Superior temporal gyrus (tissue), 1 donor: ENCODE data around the gene VRK3.

Experiments
- DNase-seq: peaks from one replicate; pipeline ENCODE4 v3.0.0-alpha.2; 2016; ENCODE audit errors: extremely low spot score

VRK3 gene

DNA sequence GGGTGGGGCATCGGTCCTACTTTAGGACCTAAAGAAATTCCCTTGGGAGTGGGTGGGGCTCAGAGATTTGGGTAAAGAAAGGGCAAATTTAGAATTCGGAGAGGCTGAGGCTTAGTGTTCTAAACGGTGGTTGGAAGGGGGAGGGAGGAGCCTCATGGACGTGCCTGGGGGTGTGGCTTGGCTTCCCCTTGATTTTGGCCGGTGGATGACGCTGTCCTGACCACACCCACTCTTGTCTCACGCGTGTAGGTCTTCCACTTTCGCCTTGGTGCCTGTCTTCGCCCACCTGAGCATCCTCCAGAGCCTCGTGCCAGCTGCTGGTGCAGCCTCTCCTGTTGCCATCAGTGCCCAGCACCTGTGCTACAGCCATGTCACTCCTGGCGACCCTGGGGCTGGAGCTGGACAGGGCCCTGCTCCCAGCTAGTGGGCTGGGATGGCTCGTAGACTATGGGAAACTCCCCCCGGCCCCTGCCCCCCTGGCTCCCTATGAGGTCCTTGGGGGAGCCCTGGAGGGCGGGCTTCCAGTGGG is 94.6 kb downstream of the VRK3 start:
- no peak for DNase-seq

DNA sequence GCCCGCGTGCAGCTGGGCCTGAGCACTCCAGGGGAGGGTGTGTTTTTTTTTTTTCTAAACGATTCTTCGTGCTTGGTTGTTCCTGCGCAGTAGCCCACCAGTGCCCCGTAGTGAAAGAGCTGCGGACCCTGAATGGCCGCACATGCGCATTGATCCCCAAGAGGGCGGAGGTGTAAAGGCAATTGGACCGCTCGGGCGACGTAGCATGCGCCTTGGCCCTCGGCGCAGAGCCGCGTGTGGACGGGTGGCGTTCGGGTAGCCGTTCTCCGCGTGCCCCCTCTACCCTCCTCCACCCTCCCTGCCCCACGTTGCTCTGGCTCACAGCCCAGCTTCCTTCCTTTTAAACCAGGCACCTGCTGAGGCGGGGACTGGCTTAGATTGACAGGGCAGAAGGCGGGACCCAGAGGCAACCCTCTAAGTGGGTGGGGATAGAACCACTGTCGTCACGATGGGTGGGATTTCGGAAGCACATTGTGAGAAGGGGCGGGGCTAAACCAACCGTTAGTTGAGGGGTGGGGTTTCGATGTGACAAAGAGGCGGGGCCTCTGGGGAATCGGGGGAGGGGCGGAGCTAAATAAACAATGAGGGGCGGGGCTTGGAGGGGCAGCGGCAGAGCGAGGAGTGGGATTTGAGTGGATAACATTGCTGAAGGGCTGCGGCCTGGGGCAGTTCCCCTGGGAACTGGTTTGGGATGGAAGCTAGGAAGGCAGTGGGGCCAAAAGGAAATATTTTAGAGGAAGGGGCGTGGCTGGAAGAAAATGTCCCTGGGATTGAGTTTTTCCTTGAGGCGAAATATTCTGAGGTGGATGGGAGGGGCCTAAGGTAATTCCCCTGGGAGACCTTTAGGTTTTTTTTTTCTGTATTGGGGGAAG is 95.3 kb downstream of the VRK3 start:
- peak; percentile 94 for DNase-seq

DNA sequence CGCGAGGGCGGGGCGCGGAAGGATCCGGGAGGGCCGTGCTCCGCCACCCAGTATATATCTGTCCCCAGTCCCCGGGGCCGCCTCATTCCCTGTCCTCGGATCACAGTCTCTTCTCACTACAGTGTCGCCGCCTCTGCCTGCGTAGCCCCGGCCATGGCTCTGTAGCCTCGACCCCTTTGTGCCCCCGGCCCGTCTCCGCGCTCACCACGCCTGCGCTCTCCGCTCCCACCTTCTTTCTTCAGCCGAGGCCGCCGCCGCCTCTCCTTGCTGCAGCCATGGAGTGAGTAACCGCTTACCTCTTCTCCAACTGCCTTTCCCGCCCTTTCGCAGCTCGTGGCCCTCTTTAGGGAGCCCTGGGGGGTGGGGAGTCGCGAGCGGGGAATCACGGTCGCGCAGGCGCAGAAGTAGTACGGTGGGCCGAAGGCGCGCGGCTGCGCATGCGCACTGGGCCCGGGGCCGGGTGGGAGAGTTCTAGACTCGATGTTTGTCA is 96.0 kb downstream of the VRK3 start, which contains the start of the genes ATF5 and NUP62:
ATF5 (plus strand) TSS at position 85 of the 490 bp plus-strand sequence. CDS start 1,646 bp downstream, outside the sequence.
NUP62 (minus strand) TSS at position 384 of the 490 bp plus-strand sequence. CDS start 19,697 bp downstream, outside the sequence.
- no peak for DNase-seq

DNA sequence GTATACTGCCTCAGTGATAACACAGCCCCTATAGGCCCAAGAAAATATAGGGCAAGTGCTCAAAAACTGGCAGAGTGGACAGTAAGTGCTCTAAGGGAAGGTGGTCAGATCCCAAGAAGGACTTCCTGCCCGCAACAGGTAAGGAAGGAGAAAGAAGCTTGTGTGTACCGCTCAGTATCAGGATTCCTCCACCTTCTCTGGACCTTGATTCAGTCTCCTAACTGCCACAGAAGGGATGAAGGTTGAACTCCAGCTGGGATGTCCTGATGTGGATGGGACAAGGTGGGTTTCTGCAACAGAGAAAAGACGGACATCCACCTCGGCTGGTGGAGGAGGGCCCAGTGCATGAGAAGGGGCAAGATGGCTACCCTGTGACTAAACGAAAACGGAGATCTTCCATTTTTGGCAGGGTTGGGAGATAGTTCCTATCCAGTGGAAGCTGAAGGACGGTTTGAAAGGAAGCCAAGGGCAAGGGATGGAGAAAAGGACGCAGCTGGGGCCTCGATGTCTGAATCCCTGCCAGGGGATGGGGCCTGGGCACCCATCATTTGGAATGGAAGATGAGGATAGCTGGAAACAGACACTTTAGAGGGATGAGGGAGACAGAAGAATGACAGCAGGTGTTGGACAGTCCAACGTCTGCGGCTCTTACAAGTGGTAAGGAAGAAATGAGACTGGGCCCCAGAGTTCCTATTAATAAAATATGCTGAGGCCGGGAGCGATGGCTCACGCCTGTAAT is 97.5 kb downstream of the VRK3 start:
- no peak for DNase-seq

DNA sequence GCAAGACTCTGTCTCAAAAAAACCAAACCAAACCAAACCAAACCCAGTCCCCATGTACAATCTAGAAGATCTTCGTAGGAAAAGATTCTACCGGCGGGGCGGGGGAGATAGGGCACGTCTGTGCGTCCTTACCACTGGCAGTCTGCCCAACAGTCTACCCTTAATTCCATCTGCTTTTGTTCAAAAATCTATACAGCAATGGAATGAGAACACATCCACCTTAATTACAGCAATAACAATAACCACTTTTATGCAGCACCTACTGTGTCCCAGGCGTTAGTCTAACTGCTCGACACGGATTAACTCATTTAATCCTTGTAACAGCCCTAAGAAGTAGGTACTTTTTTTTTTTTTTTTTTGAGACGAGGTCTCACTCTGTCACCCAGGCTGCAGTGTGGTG is 98.7 kb downstream of the VRK3 start:
- DNase-seq = no peak
